Neutrophil (primary cell): ENCODE results near the gene SERPINE1.
A peak's percentile ranks its signal among the peaks of the same experiment; 100 is the strongest.

Experiments used
- H3K27ac ChIP-seq: fragments of 200-600 bp; sonication (generic); 2 replicates; pipeline ENCODE4 v1.5.1; 2016; ENCODE audit warnings: mild to moderate bottlenecking, moderate library complexity
- H3K27me3 ChIP-seq: fragments of 200-600 bp; sonication (generic); 2 replicates; pipeline ENCODE4 v1.6.0; 2016; ENCODE audit warnings: mild to moderate bottlenecking
- H3K36me3 ChIP-seq: fragments of 200-600 bp; sonication (generic); 2 replicates; pipeline ENCODE4 v1.5.1; 2017
- H3K4me1 ChIP-seq, 2 experiments: fragments of 200-600 bp in 1 of 2; sonication (generic) in 1 of 2; 1 replicate in 1 of 2; 2 replicates in 1 of 2; pipeline versions ENCODE4 v1.5.1 to v1.6.1; 2013 to 2016; ENCODE audit warnings: low read depth in 1 of 2, low read length in 1 of 2, mild to moderate bottlenecking in 1 of 2, moderate library complexity in 1 of 2; ENCODE audit not compliant: control insufficient read depth in 1 of 2, insufficient read depth in 1 of 2
- H3K4me3 ChIP-seq, 2 experiments: fragments of 200-600 bp in 1 of 2; sonication (generic) in 1 of 2; 1 replicate in 1 of 2; 2 replicates in 1 of 2; pipeline ENCODE4 v1.5.1; 2013 to 2016; ENCODE audit warnings: low read depth in 1 of 2, low read length in 1 of 2, mild to moderate bottlenecking in 1 of 2, moderate library complexity in 1 of 2
- H3K9me3 ChIP-seq: fragments of 200-600 bp; sonication (generic); 2 replicates; pipeline ENCODE4 v1.5.1; 2016
- TF ChIP-seq, protein P1 (sequence below): fragments of 200-600 bp; sonication (generic); IDR thresholded peaks from 2 replicates; pipeline ENCODE4 v1.5.1; 2016; ENCODE audit warnings: antibody characterized with exemption

The SERPINE1 gene

DNA sequence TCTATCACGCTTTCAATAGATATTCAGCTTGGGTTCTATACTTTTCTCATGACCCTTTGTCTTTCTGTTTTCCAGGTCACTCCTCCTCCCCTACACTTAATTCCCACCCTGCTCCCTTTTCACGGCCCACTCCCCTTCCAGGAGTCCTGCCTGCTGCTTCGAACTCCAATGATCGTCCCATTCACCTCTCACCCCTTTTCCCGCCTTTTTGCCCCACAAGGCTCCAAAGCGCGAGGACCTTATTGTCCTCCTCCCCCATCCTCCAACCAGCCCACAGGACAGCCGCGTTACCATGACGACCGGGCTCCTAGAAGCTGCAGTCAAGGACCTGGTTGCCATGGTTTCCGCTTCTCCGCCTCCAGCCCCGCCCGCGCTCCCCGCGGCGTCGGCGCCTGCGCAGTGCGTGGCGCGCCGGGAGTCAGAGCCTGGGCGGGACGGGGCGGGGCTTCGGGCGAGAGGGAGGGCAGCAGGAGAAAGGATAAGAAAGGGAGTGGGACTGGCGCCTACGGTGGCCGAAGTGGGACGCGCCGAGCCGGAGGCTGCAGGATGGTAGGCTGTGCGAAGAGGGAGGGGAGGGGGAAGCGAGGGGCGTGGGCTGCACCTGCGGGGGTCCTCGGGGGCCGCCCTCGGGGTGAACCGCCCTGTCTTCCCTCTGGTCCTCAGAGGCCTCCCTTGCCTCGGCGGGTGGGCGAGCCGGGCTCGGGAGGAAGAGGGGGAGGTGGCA is 27.2 kb downstream of the SERPINE1 start, which contains the start of gene AP1S1:
TSS of gene AP1S1 (plus strand) at position 508 of the 724 bp plus-strand sequence. CDS start at position 547, 39 bp downstream.
- peak within 1 kb of the TSS; percentile 50 to 61 for H3K4me3 ChIP-seq
- no peaks in the 10 kb centered on the region for H3K36me3 ChIP-seq
- H3K27me3 ChIP-seq: peaks cover 52% of the 10 kb centered on the region
- peaks cover 3 to 14% of the 10 kb centered on the region in 2 experiments for H3K4me1 ChIP-seq
- TF ChIP-seq, protein P1, sequence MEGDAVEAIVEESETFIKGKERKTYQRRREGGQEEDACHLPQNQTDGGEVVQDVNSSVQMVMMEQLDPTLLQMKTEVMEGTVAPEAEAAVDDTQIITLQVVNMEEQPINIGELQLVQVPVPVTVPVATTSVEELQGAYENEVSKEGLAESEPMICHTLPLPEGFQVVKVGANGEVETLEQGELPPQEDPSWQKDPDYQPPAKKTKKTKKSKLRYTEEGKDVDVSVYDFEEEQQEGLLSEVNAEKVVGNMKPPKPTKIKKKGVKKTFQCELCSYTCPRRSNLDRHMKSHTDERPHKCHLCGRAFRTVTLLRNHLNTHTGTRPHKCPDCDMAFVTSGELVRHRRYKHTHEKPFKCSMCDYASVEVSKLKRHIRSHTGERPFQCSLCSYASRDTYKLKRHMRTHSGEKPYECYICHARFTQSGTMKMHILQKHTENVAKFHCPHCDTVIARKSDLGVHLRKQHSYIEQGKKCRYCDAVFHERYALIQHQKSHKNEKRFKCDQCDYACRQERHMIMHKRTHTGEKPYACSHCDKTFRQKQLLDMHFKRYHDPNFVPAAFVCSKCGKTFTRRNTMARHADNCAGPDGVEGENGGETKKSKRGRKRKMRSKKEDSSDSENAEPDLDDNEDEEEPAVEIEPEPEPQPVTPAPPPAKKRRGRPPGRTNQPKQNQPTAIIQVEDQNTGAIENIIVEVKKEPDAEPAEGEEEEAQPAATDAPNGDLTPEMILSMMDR: no peak
- no peak within 1 kb of the TSS for H3K27ac ChIP-seq
- H3K9me3 ChIP-seq: no peaks in the 10 kb centered on the region

GRCh38 chr7:101154693-101155102 is 27.8 kb downstream of the SERPINE1 start:
- Histone ChIP-seq H3K4me1 (peaks cover 3 to 14% of the 10 kb centered on the region in 2 experiments), H3K27ac (no peak overlapping the region), H3K4me3 (peak overlapping the region; percentile 50 to 61), H3K36me3 (no peaks in the 10 kb centered on the region), H3K9me3 (no peaks in the 10 kb centered on the region), H3K27me3 (peaks cover 46% of the 10 kb centered on the region)
- TF ChIP-seq, protein P1: no peak

GRCh38 chr7:101155303-101155702 is 28.4 kb downstream of the SERPINE1 start:
- TF ChIP-seq, protein P1: no peak
- H3K27ac ChIP-seq: no peak overlapping the region

DNA sequence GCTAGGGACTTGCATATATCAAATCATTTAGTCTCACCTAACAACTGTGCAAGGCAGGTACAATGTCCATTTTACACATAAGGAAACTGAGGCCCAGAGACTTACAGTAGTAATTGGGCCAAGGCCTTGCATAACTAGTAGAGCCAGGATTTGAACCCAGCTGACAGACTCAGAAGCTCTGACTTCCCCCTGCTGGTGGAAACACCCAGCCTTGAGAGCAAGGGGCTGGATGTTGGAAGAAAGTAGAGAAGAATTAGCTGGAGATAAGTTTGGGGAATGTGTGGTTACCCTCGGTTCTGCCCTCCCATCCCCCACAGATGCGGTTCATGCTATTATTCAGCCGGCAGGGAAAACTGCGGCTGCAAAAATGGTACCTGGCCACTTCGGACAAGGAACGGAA is 29.4 kb downstream of the SERPINE1 start:
- H3K9me3 ChIP-seq: no peaks in the 10 kb centered on the region
- H3K4me1 ChIP-seq: peaks cover 3 to 14% of the 10 kb centered on the region in 2 experiments
- TF ChIP-seq, protein P1: no peak
- no peak overlapping the region for H3K27ac ChIP-seq
- no peak overlapping the region for H3K4me3 ChIP-seq
- H3K27me3 ChIP-seq: peaks cover 55% of the 10 kb centered on the region
- H3K36me3 ChIP-seq: no peaks in the 10 kb centered on the region

More at GRCh38 chr7:101155303-101155702, 28.4 kb downstream of the SERPINE1 start:
- Histone ChIP-seq H3K27me3 (peaks cover 51% of the 10 kb centered on the region), H3K4me3 (no peak overlapping the region), H3K4me1 (peaks cover 3 to 14% of the 10 kb centered on the region in 2 experiments), H3K36me3 (no peaks in the 10 kb centered on the region), H3K9me3 (no peaks in the 10 kb centered on the region)

GRCh38 chr7:101156866-101157589 is 30.1 kb downstream of the SERPINE1 start:
- H3K9me3 ChIP-seq: no peaks in the 10 kb centered on the region
- peaks cover 3 to 14% of the 10 kb centered on the region in 2 experiments for H3K4me1 ChIP-seq
- H3K27me3 ChIP-seq: peaks cover 59% of the 10 kb centered on the region
- TF ChIP-seq, protein P1: no peak
- H3K4me3 ChIP-seq: no peak overlapping the region
- no peaks in the 10 kb centered on the region for H3K36me3 ChIP-seq
- no peak overlapping the region for H3K27ac ChIP-seq
